ENCODE results near the gene CCL20.
A peak's percentile ranks its signal among the peaks of the same experiment; 100 is the strongest.

The CCL20 gene

DNA sequence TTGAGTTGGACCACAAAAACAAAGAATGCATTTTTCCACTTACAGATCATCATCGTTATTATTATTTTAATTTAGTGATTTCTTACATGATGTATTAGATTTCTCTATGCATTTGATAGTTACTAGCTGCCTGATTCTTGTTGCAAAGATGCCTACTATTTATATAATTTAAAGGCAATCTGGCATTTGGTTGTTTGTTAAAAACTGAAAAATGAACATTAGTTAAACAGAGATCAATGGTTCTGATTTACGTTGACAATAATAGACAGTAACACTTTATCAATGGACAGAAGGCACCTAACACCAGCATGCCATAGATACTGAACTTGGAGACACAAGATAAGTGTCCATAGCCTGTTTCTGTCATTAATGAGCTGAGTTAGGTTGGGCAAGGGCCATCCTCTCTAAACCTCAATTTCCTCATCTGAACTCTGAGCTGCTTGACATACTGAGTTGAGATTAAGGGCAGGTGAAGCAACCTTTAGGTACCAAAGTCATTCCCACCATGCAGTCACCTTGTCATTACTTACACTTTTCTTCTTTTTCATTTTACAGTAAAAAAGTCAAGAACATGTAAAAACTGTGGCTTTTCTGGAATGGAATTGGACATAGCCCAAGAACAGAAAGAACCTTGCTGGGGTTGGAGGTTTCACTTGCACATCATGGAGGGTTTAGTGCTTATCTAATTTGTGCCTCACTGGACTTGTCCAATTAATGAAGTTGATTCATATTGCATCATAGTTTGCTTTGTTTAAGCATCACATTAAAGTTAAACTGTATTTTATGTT, 3.1 kb downstream of the CCL20 start:
- no peak overlapping the region for H3K4me3 ChIP-seq (ENCODE audit: low read depth, low read length)
- no peak for DNase-seq (ENCODE audit: low read depth)
- TF ChIP-seq, protein P1, sequence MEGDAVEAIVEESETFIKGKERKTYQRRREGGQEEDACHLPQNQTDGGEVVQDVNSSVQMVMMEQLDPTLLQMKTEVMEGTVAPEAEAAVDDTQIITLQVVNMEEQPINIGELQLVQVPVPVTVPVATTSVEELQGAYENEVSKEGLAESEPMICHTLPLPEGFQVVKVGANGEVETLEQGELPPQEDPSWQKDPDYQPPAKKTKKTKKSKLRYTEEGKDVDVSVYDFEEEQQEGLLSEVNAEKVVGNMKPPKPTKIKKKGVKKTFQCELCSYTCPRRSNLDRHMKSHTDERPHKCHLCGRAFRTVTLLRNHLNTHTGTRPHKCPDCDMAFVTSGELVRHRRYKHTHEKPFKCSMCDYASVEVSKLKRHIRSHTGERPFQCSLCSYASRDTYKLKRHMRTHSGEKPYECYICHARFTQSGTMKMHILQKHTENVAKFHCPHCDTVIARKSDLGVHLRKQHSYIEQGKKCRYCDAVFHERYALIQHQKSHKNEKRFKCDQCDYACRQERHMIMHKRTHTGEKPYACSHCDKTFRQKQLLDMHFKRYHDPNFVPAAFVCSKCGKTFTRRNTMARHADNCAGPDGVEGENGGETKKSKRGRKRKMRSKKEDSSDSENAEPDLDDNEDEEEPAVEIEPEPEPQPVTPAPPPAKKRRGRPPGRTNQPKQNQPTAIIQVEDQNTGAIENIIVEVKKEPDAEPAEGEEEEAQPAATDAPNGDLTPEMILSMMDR (IDR thresholded peaks at IDR 0.05; ENCODE audit: control insufficient read depth, extremely low read depth, insufficient read depth), result no peak

DNA sequence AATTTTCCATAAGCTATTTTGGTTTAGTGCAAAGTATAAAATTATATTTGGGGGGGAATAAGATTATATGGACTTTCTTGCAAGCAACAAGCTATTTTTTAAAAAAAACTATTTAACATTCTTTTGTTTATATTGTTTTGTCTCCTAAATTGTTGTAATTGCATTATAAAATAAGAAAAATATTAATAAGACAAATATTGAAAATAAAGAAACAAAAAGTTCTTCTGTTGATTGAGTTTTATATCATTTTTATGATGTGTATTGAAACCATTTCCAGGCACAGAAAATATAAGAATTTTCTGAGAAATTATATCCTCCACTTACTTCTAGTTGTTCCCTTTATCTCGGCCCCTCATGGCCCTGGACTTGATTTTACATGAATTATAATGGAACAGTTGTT, 3.7 kb downstream of the CCL20 start:
- no peak for DNase-seq (ENCODE audit: low read depth)

GRCh38 chr2:227817850-227818674, 4.4 kb downstream of the CCL20 start:
- DNase-seq (ENCODE audit: low read depth), result peak; percentile 33
- TF ChIP-seq, protein P1 (IDR thresholded peaks at IDR 0.05; ENCODE audit: control insufficient read depth, extremely low read depth, insufficient read depth), result no peak
- H3K4me3 ChIP-seq (ENCODE audit: low read depth, low read length), result no peak overlapping the region

More for the DNA sequence above, 3.7 kb downstream of the CCL20 start:
- no peak overlapping the region for H3K4me3 ChIP-seq (ENCODE audit: low read depth, low read length)
- TF ChIP-seq, protein P1 (IDR thresholded peaks at IDR 0.05; ENCODE audit: control insufficient read depth, extremely low read depth, insufficient read depth), result no peak

DNA sequence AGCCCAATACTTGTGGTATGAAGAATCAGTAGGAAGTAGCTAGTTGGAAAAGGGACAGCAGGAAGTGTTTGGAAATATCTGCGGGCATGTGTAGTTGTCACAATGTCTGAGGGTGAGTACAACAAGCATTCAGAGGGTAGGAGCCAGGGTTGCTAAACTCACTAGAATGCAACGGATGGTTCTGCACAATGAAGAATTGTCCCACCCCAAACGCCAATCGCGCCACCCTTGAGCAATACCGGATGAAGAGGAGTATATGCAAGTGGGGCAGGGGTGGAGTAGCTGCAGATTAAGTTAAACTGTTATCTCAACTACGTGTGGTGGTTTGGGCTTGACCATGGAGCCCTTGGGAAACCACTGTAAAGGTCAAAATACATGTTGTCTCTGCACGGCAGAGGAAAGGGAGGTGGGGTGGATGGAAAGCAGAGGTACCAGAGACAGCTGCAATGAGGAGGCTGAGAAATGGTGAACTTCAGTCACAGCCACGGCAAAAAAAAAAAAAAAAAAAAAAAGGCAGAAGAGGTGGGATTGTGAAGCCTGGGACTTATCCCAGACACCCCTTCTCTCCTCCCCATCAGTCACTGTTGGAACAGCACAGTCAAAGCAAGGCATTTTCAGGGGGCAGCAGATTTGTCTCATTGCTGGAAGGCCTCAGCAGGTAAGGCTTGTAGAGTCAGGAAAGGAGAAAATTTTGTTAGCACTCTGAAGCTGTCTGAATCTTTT, 5.2 kb downstream of the CCL20 start:
- TF ChIP-seq, protein P1 (IDR thresholded peaks at IDR 0.05; ENCODE audit: control insufficient read depth, extremely low read depth, insufficient read depth), result no peak
- no peak overlapping the region for H3K4me3 ChIP-seq (ENCODE audit: low read depth, low read length)
- no peak for DNase-seq (ENCODE audit: low read depth)

DNA sequence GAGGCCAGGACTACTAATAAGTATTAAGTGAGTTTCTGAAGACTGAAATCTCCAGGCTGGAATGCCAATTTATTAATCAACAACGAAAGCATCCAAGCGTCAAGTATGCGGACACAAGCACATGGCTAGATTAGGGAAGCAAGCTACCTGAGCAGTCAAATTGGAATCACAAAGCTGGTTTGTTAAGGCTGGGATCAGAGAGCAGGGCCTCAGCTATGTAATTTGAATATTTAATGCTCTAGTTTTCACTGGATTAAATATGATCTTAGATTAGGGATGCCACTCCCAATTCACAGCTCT, 5.7 kb downstream of the CCL20 start:
- H3K4me3 ChIP-seq (ENCODE audit: low read depth, low read length), result no peak overlapping the region
- DNase-seq (ENCODE audit: low read depth), result no peak
- TF ChIP-seq, protein P1 (IDR thresholded peaks at IDR 0.05; ENCODE audit: control insufficient read depth, extremely low read depth, insufficient read depth), result no peak

DNA sequence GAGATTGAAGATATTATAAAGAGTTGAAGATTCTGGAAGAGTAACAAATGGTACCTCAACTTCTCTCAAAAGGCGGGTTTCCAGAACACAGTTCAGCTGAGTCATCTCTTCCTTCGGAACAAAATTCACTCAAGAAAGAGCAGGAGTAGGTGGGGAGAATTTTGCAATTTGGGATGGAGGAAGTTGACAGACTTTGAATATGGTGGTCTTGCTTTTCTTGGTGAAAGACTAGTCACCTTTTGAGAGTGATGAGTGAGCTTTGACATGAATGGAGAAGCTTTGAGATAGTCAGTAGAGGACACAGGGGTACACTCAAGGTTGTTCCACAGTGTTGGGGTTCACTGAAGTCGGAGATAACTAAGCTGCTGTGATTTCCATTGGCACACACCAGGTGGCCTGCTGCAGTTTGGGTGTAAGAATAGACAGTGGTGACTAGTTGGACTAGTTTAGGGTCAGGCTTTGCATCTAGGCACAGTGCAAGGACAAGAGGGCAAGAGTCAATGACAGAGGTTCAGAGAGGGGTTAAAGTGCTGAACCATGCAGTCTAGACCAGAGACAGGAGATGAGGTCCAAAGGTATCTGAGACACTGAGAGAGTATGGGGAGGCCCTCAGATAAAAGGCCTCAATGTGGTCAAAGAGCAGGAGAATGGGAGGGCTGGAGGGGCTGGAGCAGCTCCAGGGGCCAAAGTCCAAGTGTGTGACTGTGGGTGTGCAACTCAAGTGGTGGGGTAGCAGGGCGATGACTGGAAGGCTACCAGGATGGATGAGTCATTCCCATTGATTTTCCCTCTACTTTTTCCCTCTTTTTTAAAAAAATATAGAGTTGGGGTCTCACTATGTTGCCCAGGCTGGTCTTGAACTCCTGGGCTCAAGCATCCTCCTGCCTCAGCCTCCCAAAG, 7.7 kb downstream of the CCL20 start:
- no peak overlapping the region for H3K4me3 ChIP-seq (ENCODE audit: low read depth, low read length)
- DNase-seq (ENCODE audit: low read depth), result no peak
- TF ChIP-seq, protein P1 (IDR thresholded peaks at IDR 0.05; ENCODE audit: control insufficient read depth, extremely low read depth, insufficient read depth), result no peak
